VCaP (cell line): ENCODE measurements around the gene SRBD1.
A peak's percentile ranks its signal among the peaks of the same experiment; 100 is the strongest.

Experiments
- H3K27ac ChIP-seq: fragments of 450-650 bp; 2 replicates; pipeline ENCODE4 v1.5.1; 2017
- CTCF ChIP-seq: fragments of 450-650 bp; conservative IDR thresholded peaks from 2 replicates; pipeline ENCODE4 v1.5.1; 2017; ENCODE audit warnings: mild to moderate bottlenecking, moderate library complexity

SRBD1 gene

GRCh38 chr2:45649858-45650811 lies 39.1 kb upstream of the SRBD1 start:
- TF ChIP-seq CTCF = no peak
- H3K27ac ChIP-seq = peak overlapping the region; percentile 89

DNA sequence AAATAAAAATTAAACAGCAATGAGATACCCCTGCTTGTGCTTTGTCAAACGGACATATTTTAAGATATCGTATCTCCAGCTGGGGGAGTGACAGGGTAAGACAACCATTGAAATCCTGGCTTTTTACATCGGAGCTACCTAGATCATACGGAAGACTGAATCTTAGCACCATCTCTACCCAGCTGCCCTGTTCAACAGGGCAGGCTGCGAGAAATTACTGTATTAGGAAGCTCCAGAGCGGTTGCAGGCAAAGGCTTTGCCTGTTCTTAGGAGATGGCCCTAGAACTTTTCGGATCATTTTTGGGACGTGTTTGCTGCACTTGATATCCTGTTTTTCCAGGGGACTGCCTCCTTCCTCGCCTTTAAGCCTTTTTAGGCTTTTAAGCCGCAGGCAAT lies 38.4 kb upstream of the SRBD1 start:
- peak; percentile 22; the same call in 1 of the 2 replicates for TF ChIP-seq CTCF
- H3K27ac ChIP-seq = peak overlapping the region; percentile 89

DNA sequence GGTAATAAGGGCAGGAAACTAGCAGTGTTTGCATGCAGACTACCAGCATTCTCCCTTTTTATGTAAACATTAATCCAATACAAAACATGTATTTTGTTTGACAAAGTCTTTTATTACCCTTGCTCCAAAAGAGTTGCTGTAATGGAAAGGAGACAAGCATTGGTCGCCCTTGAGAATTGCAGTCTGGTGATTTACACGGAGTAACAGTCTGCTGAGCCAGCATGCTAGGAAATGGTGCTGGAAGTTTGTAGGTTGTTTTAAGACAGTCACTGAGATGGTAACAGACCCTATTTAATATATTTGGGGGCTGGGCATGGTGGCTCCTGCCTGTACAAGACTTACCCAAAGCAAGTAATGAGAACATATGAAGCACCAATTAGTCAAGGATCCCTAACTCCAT lies 37.6 kb upstream of the SRBD1 start:
- no peak for TF ChIP-seq CTCF
- H3K27ac ChIP-seq = peak overlapping the region; percentile 89; the same call in 1 of the 2 replicates

DNA sequence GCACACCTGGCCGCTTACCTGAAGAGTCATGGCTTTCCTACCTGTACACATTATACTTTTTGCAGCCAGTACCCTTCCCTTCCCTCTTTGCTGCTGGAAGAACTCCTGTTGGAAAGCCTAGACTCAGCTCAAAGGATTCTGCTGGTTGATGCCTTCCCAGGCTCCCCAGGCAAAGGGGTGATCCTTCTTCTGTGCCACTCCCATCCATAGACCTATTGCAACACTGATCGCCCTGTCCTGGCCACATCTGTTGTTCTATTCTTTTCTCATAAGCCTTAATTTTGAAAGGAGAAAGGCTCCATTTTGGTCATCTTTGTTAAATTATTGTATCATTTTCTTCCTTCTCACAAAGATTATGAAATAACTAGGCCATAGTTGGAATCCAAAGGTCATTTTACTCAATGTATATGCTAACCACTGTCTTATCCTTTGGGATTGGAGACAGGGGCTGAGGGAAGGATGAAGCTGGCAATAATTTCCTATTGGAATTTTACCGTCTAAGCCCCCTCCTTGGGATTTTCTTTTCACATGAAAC lies 37.0 kb upstream of the SRBD1 start:
- 0 out of 2 replicates have a peak overlapping the region, but pooled peaks have one; percentile 89 for H3K27ac ChIP-seq
- TF ChIP-seq CTCF = no peak

- H3K27ac ChIP-seq = no peak overlapping the region
- no peak for TF ChIP-seq CTCF
Observed at GRCh38 chr2:45647356-45647755, 36.3 kb upstream of the SRBD1 start.

DNA sequence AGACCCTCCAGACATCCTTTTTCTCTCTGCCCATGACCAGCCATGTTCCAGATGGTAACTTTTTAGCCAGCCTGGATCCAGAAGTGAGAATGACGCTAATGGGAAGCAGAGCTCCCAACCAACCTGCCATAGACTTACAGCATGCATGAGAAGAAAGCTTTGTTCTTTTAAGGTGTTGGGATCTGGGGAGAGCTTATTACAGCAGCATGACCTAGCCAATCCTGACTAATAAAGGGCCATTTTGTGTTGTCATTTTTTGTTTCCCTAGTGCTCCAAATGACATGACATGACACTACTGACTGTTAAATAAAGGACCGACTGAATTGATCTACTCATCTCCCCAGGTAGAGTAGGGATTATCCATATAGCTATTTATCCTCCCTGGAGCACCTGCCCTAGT lies 35.2 kb upstream of the SRBD1 start:
- no peak overlapping the region for H3K27ac ChIP-seq
- TF ChIP-seq CTCF = no peak
